GM12801 (cell line): ENCODE data around the gene TCF7L2.

ENCODE experiments used
- CTCF ChIP-seq: IDR thresholded peaks from one replicate; pipeline ENCODE4 v1.5.1; 2011; ENCODE audit warnings: control low read depth; ENCODE audit not compliant: insufficient read length; ENCODE audit errors: extremely low read depth

The TCF7L2 gene

GRCh38 chr10:113007821-113008220 is 57.8 kb downstream of the TCF7L2 start:
- TF ChIP-seq CTCF: no peak

GRCh38 chr10:113011592-113012374 is 61.7 kb downstream of the TCF7L2 start:
- no peak for TF ChIP-seq CTCF

GRCh38 chr10:113015201-113015600 is 65.2 kb downstream of the TCF7L2 start:
- TF ChIP-seq CTCF: no peak

- TF ChIP-seq CTCF: no peak
Measured at GRCh38 chr10:113017376-113017775, 67.3 kb downstream of the TCF7L2 start.

- TF ChIP-seq CTCF: no peak
Measured at GRCh38 chr10:113018034-113018433, 68.0 kb downstream of the TCF7L2 start.

GRCh38 chr10:113019096-113019495 is 69.0 kb downstream of the TCF7L2 start:
- TF ChIP-seq CTCF: no peak

- no peak for TF ChIP-seq CTCF
Measured at GRCh38 chr10:113019692-113020474, 69.8 kb downstream of the TCF7L2 start.
